Measurements from ENCODE around the gene IL25.

IL25 gene

GRCh38 chr14:23335623-23336022, 37.0 kb upstream of the IL25 start:
- no peak for TF ChIP-seq CTCF (IDR thresholded peaks at IDR 0.05; ENCODE audit: borderline replicate concordance, insufficient read depth, low read depth, low read length)
- H3K4me3 ChIP-seq (ENCODE audit: low read depth, low read length) = no peak overlapping the region

- H3K4me3 ChIP-seq (ENCODE audit: low read depth, low read length) = no peak overlapping the region
- TF ChIP-seq CTCF (IDR thresholded peaks at IDR 0.05; ENCODE audit: borderline replicate concordance, insufficient read depth, low read depth, low read length) = no peak
These were observed 32.9 kb upstream of the IL25 start for GRCh38 chr14:23339506-23340268.

GRCh38 chr14:23344481-23344880, 28.1 kb upstream of the IL25 start:
- no peak for TF ChIP-seq CTCF (IDR thresholded peaks at IDR 0.05; ENCODE audit: borderline replicate concordance, insufficient read depth, low read depth, low read length)
- no peak overlapping the region for H3K4me3 ChIP-seq (ENCODE audit: low read depth, low read length)

GRCh38 chr14:23345987-23346692, 26.5 kb upstream of the IL25 start:
- no peak for TF ChIP-seq CTCF (IDR thresholded peaks at IDR 0.05; ENCODE audit: borderline replicate concordance, insufficient read depth, low read depth, low read length)
- no peak overlapping the region for H3K4me3 ChIP-seq (ENCODE audit: low read depth, low read length)

GRCh38 chr14:23346693-23347405, 25.8 kb upstream of the IL25 start:
- TF ChIP-seq CTCF (IDR thresholded peaks at IDR 0.05; ENCODE audit: borderline replicate concordance, insufficient read depth, low read depth, low read length) = no peak
- H3K4me3 ChIP-seq (ENCODE audit: low read depth, low read length) = no peak overlapping the region

GRCh38 chr14:23347406-23348296, 25.0 kb upstream of the IL25 start:
- no peak overlapping the region for H3K4me3 ChIP-seq (ENCODE audit: low read depth, low read length)
- no peak for TF ChIP-seq CTCF (IDR thresholded peaks at IDR 0.05; ENCODE audit: borderline replicate concordance, insufficient read depth, low read depth, low read length)

Data from GM12875 (cell line).